Activated naive CD4-positive, alpha-beta T cell treated with anti-CD3 and anti-CD28 coated beads, Interleukin-2, amount 50 U/mL, for 72 hours (primary cell): ENCODE data around the gene ELANE. TPM values are rescaled to one million over a fixed set of nuclear protein-coding genes. Genes with fewer than 3 reads are reported as not detected.

Source experiments
- total RNA-seq, 2 donors: library from RNA; stranded (reverse); gene quantifications; one replicate each; pipeline ENCODE4 v1.2.3, GENCODE V29; 2022

ELANE gene
- total RNA-seq, 2 donors from 2014 or later, result not detected

Other genes with a start within 250 kb of the ELANE start
- 10 to 100 TPM; 47.0 to 57.7 TPM for gene POLRMT, start 218.8 kb upstream of the ELANE start, total RNA-seq
- gene FGF22, start 212.4 kb upstream of the ELANE start, total RNA-seq, result not detected
- gene RNF126, start 189.1 kb upstream of the ELANE start, total RNA-seq, result 10 to 100 TPM; 69.6 to 98.7 TPM
- gene FSTL3, start 175.9 kb upstream of the ELANE start, total RNA-seq, result 10 to 100 TPM in 1 of 2 donors, 1 to 10 TPM in 1; 4.1 to 10.1 TPM
- not detected for gene PRSS57, start 156.9 kb upstream of the ELANE start, total RNA-seq
- gene PALM, start 143.4 kb upstream of the ELANE start, total RNA-seq, result under 1 TPM in 1 of 2 donors, not detected in 1; 0.66 TPM
- gene MISP, start 101.2 kb upstream of the ELANE start, total RNA-seq, result under 1 TPM in 1 of 2 donors, not detected in 1; 0.50 TPM
- 100 to 1,000 TPM; 485 to 591 TPM for gene PTBP1, start 54.9 kb upstream of the ELANE start, total RNA-seq
- gene PLPPR3, start 30.3 kb upstream of the ELANE start, total RNA-seq, result not detected
- gene AZU1, start 24.5 kb upstream of the ELANE start, total RNA-seq, result not detected
- not detected for gene PRTN3, start 11.3 kb upstream of the ELANE start, total RNA-seq
- 1 to 10 TPM in 1 of 2 donors, not detected in 1; 4.9 TPM for gene CFD, start 7.4 kb downstream of the ELANE start, total RNA-seq
- 10 to 100 TPM; 42.0 to 61.8 TPM for gene MED16, start 40.9 kb downstream of the ELANE start, total RNA-seq
- not detected for gene RNU6-9, start 41.2 kb downstream of the ELANE start, total RNA-seq
- gene R3HDM4, start 60.9 kb downstream of the ELANE start, total RNA-seq, result 100 to 1,000 TPM in 1 of 2 donors, 10 to 100 TPM in 1; 98.3 to 102 TPM
- gene KISS1R, start 65.0 kb downstream of the ELANE start, total RNA-seq, result 10 to 100 TPM; 10.9 to 32.4 TPM
- gene ARID3A, start 73.7 kb downstream of the ELANE start, total RNA-seq, result 10 to 100 TPM; 22.4 to 35.7 TPM
- 10 to 100 TPM; 55.5 to 83.8 TPM for gene WDR18, start 132.0 kb downstream of the ELANE start, total RNA-seq
- gene GRIN3B, start 148.1 kb downstream of the ELANE start, total RNA-seq, result under 1 TPM; 0.07 to 0.19 TPM
- gene TMEM259, start 168.8 kb downstream of the ELANE start, total RNA-seq, result 100 to 1,000 TPM; 104 to 156 TPM
- not detected for gene RNU6-2, start 169.2 kb downstream of the ELANE start, total RNA-seq
- gene CNN2, start 174.3 kb downstream of the ELANE start, total RNA-seq, result 100 to 1,000 TPM; 187 to 254 TPM
- gene ABCA7, start 187.8 kb downstream of the ELANE start, total RNA-seq, result 100 to 1,000 TPM in 1 of 2 donors, 10 to 100 TPM in 1; 17.8 to 105 TPM
- 100 to 1,000 TPM; 171 to 174 TPM for gene ARHGAP45, start 214.9 kb downstream of the ELANE start, total RNA-seq
- gene POLR2E, start 243.1 kb downstream of the ELANE start, total RNA-seq, result 100 to 1,000 TPM; 248 to 259 TPM